Measurements from ENCODE around the gene PLS3. TPM values are rescaled to one million over a fixed set of nuclear protein-coding genes. Genes with fewer than 3 reads are reported as not detected.
"Not testable (repeated sequence)": the region's sequence is repeated elsewhere in the genome, so short reads cannot be mapped to it uniquely, and the experiment has no call there.

PLS3 gene
- polyA plus RNA-seq, 1 donor from 2014 or later, result 3.8 TPM

- no peak overlapping the region for H3K4me3 ChIP-seq (ENCODE audit: low read length)
- H3K27ac ChIP-seq (ENCODE audit: low read length), result no peak overlapping the region
- no peak overlapping the region for H3K9ac ChIP-seq (ENCODE audit: low read length)
- H3K36me3 ChIP-seq (ENCODE audit: insufficient read depth, low read length), result no peaks in the 10 kb centered on the region
- no peak overlapping the region for H2AFZ ChIP-seq (ENCODE audit: low read depth, low read length)
- TF ChIP-seq CTCF (IDR thresholded peaks at IDR 0.05; ENCODE audit: poor library complexity, severe bottlenecking) (no peak), POLR2AphosphoS5 (IDR thresholded peaks at IDR 0.05) (peak; percentile 40), SMC3 (conservative IDR thresholded peaks at IDR 0.05; ENCODE audit: poor library complexity) (no peak), MXI1 (conservative IDR thresholded peaks at IDR 0.05; ENCODE audit: poor library complexity, severe bottlenecking) (no peak), RAD21 (conservative IDR thresholded peaks at IDR 0.05) (no peak)
- no peaks in the 10 kb centered on the region for H4K20me1 ChIP-seq (ENCODE audit: insufficient read depth)
- H3K9me3 ChIP-seq (ENCODE audit: low read length), result no peaks in the 10 kb centered on the region
- no peaks in the 10 kb centered on the region for H3K9me2 ChIP-seq (ENCODE audit: insufficient read depth, low read length)
- no peaks in the 10 kb centered on the region for H3K79me2 ChIP-seq (replicated peaks; ENCODE audit: insufficient read depth, low read length)
- no peak overlapping the region for H3K4me2 ChIP-seq (ENCODE audit: low read length)
- no peaks in the 10 kb centered on the region for H3K27me3 ChIP-seq (ENCODE audit: insufficient read depth, low read depth, low read length)
- H3F3A ChIP-seq (ENCODE audit: insufficient read depth, low read length, poor library complexity, severe bottlenecking), result no peaks in the 10 kb centered on the region
Measured at GRCh38 chrX:115630204-115630603, 69.2 kb downstream of the PLS3 start.

DNA sequence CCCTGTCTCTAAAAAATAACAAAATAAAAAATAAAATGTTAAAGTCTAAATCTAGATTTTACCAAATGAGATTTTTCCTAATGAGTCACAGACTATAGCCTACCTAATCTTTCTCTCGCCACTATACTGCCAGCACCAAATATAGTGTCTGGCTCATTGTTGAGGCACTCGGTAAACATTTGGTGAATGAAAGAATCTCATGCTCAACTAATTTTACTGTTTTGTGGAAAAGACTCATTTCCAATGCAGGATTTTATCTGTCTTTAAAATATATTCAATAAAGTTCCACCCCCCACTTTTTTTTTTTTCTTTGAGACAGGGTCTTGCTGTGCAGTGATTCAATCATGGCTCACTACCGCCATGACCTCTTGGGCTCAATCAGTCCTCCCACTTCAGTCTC lies 71.5 kb downstream of the PLS3 start:
- Histone ChIP-seq H3K9me3 (ENCODE audit: low read length) (no peaks in the 10 kb centered on the region), H3K4me3 (ENCODE audit: low read length) (no peak overlapping the region), H3K27ac (ENCODE audit: low read length) (no peak overlapping the region), H3K9me2 (ENCODE audit: insufficient read depth, low read length) (no peaks in the 10 kb centered on the region), H3K27me3 (ENCODE audit: insufficient read depth, low read depth, low read length) (no peaks in the 10 kb centered on the region), H4K20me1 (ENCODE audit: insufficient read depth) (no peaks in the 10 kb centered on the region), H2AFZ (ENCODE audit: low read depth, low read length) (no peak overlapping the region), H3K36me3 (ENCODE audit: insufficient read depth, low read length) (no peaks in the 10 kb centered on the region), H3K79me2 (replicated peaks; ENCODE audit: insufficient read depth, low read length) (no peaks in the 10 kb centered on the region), H3K4me2 (ENCODE audit: low read length) (no peak overlapping the region), H3K9ac (ENCODE audit: low read length) (no peak overlapping the region), H3F3A (ENCODE audit: insufficient read depth, low read length, poor library complexity, severe bottlenecking) (no peaks in the 10 kb centered on the region)
- TF ChIP-seq TAF1 (IDR thresholded peaks at IDR 0.05; ENCODE audit: low read depth) (no peak), CTCF (IDR thresholded peaks at IDR 0.05; ENCODE audit: poor library complexity, severe bottlenecking) (no peak), SMC3 (conservative IDR thresholded peaks at IDR 0.05; ENCODE audit: poor library complexity) (no peak), EZH2 (IDR thresholded peaks at IDR 0.05; ENCODE audit: borderline replicate concordance, insufficient read depth, low read length, poor library complexity, severe bottlenecking) (no peak), MXI1 (conservative IDR thresholded peaks at IDR 0.05; ENCODE audit: poor library complexity, severe bottlenecking) (no peak), POLR2AphosphoS5 (IDR thresholded peaks at IDR 0.05) (no peak), RAD21 (conservative IDR thresholded peaks at IDR 0.05) (no peak), EP300 (conservative IDR thresholded peaks at IDR 0.05; ENCODE audit: poor library complexity, severe bottlenecking) (no peak), REST (IDR thresholded peaks at IDR 0.05; ENCODE audit: borderline replicate concordance) (no peak)

DNA sequence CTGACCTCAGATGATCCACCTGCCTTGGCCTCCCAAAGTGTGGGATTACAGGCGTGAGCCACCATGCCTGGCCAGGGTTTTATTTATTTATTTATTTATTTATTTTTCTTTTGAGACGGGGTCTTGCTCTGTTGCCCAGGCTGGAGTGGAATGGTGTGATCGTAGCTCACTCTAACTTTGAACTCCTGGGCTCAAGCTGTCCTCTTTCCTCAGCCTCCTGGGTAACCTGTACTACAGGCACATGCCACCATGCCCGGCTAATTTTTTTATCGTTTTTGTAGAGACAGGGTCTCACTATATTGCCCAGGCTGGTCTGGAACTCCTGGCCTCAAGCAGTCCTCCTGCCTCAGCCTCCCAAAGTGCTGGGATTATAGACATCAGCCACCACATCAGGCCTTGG lies 72.4 kb downstream of the PLS3 start:
- not testable (repeated sequence) for H3K79me2 ChIP-seq (replicated peaks; ENCODE audit: insufficient read depth, low read length); H3K9ac ChIP-seq (ENCODE audit: low read length); H4K20me1 ChIP-seq (ENCODE audit: insufficient read depth); H3K9me2 ChIP-seq (ENCODE audit: insufficient read depth, low read length); H3K36me3 ChIP-seq (ENCODE audit: insufficient read depth, low read length); H3K27ac ChIP-seq (ENCODE audit: low read length); H3K4me2 ChIP-seq (ENCODE audit: low read length); H3K4me3 ChIP-seq (ENCODE audit: low read length); H3F3A ChIP-seq (ENCODE audit: insufficient read depth, low read length, poor library complexity, severe bottlenecking); H2AFZ ChIP-seq (ENCODE audit: low read depth, low read length); H3K27me3 ChIP-seq (ENCODE audit: insufficient read depth, low read depth, low read length); H3K9me3 ChIP-seq (ENCODE audit: low read length)
